ENCODE results near the gene CAMK1D. TPM values are rescaled to one million over a fixed set of nuclear protein-coding genes. Genes with fewer than 3 reads are reported as not detected.

CAMK1D gene
- total and polyA plus RNA-seq, 2 of the 8 experiments (the other 6 are each of a cell fraction or from before 2014, with no cell fraction given) = 3.5 to 10.6 TPM

DNA sequence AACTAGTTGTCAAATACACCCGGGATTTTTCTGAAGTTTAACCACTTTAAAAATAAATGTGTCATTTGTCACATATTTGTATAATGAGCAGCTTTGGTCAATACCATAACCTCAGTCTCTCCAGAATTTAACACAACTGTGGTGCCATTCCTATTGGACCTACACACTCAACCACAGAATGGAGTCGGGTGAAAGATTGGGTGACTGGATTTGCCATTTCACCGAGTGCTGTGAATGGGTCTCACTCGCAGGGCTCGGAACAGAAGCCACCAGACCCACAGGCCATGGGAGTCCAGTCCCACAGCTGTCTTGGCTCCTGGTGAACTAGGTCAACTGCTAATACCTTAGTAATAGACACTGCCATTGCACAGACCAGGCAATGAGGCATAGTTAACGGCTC is 353.8 kb downstream of the CAMK1D start (continued):
- TF ChIP-seq GTF2F1 (IDR thresholded peaks at IDR 0.05; ENCODE audit: borderline replicate concordance, low read depth, low read length) (no peak), POU5F1 (IDR thresholded peaks at IDR 0.05; ENCODE audit: low read depth, low read length) (no peak), CEBPB (IDR thresholded peaks at IDR 0.05; ENCODE audit: low read depth, low read length) (no peak), KDM5A (IDR thresholded peaks at IDR 0.05; ENCODE audit: low read length) (no peak)

Measured in H1 (cell line).